HS-27A (cell line): Measurements from ENCODE around the gene SEC24C.
A peak's percentile ranks its signal among the peaks of the same experiment; 100 is the strongest.
"Not testable (repeated sequence)": the region's sequence is repeated elsewhere in the genome, so short reads cannot be mapped to it uniquely, and the experiment has no call there.

Experiments used
- DNase-seq: peaks from one replicate; pipeline ENCODE4 v3.0.0-alpha.2; 2012; ENCODE audit warnings: low read depth, missing footprints

The SEC24C gene, protein sequence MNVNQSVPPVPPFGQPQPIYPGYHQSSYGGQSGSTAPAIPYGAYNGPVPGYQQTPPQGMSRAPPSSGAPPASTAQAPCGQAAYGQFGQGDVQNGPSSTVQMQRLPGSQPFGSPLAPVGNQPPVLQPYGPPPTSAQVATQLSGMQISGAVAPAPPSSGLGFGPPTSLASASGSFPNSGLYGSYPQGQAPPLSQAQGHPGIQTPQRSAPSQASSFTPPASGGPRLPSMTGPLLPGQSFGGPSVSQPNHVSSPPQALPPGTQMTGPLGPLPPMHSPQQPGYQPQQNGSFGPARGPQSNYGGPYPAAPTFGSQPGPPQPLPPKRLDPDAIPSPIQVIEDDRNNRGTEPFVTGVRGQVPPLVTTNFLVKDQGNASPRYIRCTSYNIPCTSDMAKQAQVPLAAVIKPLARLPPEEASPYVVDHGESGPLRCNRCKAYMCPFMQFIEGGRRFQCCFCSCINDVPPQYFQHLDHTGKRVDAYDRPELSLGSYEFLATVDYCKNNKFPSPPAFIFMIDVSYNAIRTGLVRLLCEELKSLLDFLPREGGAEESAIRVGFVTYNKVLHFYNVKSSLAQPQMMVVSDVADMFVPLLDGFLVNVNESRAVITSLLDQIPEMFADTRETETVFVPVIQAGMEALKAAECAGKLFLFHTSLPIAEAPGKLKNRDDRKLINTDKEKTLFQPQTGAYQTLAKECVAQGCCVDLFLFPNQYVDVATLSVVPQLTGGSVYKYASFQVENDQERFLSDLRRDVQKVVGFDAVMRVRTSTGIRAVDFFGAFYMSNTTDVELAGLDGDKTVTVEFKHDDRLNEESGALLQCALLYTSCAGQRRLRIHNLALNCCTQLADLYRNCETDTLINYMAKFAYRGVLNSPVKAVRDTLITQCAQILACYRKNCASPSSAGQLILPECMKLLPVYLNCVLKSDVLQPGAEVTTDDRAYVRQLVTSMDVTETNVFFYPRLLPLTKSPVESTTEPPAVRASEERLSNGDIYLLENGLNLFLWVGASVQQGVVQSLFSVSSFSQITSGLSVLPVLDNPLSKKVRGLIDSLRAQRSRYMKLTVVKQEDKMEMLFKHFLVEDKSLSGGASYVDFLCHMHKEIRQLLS

DNA sequence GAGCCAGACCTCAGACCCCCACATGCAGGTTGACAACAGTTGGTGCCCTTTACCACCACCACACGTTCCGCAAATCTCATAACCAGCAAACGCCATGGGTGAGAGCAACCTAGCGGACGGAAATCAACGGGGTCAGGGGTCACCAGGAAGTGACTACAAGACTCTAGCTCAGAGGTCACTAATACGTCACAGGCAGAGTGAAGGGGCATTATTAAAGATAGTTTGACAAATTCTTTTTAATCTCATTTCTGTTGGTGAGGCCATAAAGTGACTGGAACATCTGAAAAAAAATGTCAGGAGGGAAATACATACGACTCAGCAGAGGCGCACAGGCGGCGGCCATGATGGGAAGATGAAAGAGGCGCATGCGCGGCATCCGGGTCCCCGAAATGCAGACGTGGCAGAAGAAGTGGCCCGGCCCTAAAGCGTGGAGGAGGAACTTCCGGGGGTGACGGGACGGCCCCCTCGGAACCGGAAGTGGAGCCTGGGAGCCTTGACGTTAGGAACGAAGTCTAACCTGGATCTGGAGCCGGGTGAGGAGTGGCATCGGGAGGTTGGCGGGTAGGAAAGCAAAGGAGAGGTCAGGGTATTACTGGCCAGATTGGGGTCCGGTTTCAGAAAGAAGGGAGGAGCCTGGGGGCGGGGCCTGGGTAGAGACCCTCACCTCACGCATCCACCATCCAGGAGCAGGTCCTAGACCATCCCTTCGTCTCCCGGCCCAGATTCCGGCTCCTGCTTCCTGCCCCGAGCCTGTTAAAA is at the start of gene SEC24C:
TSS of gene SEC24C (plus strand) at position 468 of the 759 bp plus-strand sequence. CDS start 2,461 bp downstream, outside the sequence.
- peak; percentile 76 for DNase-seq

DNA sequence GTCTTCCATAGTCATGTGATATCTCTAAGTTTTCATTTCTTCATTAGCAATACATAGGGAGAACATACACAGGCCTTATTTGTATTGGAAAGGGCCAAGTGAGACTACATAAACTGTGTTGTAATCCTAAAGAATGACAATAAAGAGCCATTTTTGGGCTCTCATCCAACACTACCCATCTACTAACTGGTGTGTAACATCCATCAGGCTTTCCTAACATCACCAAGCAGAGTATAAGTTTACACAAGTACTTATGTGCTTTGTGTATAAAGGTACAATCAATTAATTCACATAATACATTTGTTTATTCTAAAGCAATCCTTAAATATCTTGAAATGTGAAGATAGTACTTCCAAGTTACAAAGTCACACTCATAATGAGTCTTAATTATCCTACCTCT is 48.9 kb upstream of the SEC24C start:
- not testable (repeated sequence) for DNase-seq

DNA sequence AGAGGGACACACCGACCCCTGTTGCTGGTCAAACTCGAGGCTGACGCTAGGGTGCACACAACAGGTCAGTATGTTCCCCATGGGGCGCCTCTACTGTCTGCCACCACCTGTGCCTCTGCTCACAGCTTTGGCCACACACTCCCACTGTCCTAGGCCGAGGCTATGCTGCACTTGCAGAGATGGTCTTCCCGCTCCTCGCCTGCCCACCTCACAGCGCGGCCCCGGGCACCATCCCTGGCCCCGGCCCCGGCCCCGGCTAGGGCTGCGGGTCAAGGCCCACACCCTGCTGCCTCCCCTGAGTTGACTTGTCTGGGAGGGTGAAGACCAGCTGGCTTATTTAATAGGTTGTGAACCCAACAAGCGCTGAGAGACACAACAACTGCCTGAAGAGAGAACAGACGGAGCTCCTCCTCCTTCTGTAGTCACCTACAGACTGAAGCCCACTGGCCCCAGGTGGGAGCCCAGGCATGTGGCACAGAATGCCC is 46.5 kb upstream of the SEC24C start, which contains the start of gene AGAP5:
TSS of gene AGAP5 (minus strand) at position 435 of the 485 bp plus-strand sequence. CDS start at position 81, 354 bp downstream.
- DNase-seq: not testable (repeated sequence)

DNA sequence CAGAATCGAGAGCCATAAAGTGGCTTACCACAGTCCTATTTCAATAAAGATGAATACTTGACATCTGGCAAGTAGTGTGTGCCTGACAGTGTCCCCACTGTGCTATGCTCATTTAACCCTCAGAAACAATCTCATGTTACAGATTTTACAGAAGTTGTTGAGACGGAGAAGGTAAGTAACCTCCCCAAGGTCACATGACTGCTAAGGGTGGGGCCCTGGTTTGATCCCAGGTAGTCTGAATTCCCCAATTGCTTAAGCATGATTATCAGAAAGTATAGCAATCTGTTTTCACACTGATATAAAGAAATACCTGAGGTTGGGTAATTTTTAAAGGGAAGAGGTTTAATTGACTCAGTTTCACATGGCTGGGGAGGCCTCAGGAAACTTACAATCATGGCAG is 45.4 kb upstream of the SEC24C start:
- DNase-seq: not testable (repeated sequence)

DNA sequence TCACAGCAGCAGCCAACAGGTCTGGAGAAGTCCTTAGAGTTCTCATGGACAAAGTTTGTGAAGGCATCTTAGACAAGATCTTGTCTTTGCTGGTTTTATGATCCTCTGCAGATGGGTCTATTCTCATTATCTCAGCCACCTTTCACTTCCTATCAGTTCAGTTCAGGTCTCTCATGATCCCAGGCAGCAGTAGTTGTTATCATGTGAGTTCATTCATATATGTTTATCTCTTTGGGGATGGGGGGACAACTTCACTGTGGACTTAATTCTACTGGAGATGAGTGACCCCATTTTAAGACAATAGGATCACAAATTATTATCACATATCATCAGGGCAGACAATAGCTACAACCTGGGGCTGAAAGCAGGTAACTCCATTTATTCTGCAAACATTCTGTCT is 40.2 kb upstream of the SEC24C start:
- not testable (repeated sequence) for DNase-seq

DNA sequence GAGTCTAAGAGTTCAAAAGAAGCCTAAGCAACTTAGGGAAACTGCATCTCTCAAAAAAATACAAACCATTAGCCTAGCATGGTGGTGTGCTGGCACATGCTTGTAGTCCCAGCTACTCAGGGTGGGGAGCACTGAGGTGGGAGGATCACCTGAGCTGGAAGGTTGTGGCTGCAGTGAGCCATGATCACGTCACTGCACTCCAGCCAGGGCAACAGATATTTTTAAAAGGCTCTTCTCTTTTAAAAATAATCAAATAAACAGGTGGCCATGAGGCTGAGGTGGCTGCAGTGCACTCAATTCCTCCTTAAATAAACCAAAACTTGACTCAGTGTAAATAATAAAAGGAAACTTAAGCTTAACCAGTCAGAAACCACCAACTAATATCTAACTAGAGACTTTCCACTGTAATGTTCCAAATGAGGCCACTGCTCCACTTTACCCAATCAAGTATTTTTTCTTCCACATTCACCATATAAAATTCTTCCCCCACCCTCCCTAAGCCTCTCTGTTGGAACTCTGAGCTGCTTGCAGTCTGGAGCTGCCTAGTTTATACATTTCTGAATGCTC is 38.6 kb upstream of the SEC24C start:
- not testable (repeated sequence) for DNase-seq

DNA sequence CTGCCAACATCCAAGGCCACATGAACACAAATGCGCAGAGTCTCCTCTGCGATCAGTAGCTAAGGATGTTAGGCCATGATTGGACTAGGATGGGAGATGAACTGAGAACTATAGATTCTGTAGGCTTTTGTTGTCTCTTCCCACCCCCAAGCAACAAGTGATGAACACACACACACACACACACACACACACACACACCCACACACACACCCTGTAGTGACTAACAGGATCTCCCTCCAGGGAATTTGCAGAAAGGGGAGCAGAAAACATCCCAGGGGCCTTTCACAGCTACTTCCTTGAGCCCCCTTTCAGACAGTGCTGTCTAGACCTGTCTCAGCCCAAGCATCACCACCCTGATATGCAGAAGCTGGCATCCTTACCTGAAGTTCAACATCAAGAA is 37.7 kb upstream of the SEC24C start:
- not testable (repeated sequence) for DNase-seq

DNA sequence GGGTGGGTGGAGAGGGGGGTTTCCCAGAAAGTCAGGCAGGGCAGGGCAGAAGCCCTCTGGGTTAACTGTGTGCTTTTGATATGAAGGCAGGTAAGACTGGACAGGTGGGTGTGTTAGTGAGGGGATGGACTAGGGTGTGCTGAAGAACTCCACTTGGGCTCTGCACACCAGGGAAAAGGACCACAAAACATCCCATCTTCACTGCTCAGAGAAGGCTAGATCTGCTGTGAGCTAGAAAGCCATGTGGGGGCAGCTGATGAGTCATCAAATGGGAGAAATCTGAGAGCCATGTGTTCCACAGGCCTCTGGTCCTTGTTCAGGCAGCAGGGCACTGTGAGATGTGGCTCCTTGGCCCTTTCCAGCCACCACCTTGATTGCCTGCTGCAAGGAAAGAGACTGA is 36.5 kb upstream of the SEC24C start:
- DNase-seq: not testable (repeated sequence)

DNA sequence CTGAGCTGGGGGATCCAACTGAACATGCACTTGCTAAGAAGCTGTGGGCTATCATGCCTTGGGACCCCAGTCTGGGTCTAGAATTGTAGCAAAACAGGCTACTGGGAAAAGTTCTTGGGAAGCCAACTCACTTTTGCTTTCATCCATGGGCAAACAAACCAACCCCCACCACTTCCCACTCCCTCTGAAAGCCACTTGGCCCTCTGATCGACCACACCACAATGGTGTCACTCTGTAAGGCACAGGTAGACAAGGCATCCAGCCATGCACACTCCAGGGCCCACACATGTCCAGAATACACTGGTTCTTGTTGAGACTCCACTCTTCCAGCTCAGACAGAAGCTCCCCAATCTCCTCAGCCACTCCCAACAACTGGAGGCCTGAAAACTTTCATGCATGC is 36.0 kb upstream of the SEC24C start:
- not testable (repeated sequence) for DNase-seq

DNA sequence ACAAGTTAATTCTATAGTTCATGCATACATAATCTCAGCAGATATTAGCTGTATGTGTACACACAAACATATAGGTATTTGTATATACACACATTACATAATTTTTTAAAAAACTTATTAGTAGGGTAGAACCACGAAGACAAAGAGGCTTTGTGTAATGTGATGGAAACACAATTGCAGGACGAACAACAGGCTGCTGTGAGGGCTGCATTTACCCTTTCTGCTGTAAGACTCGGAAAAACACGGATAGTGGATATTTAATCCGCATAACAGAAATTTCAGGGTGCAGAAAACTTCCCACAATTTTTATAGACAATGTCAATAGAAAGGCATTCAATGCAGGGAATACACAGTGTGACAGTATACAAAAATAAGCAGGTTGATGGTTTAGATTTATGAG is 32.5 kb upstream of the SEC24C start:
- not testable (repeated sequence) for DNase-seq

DNA sequence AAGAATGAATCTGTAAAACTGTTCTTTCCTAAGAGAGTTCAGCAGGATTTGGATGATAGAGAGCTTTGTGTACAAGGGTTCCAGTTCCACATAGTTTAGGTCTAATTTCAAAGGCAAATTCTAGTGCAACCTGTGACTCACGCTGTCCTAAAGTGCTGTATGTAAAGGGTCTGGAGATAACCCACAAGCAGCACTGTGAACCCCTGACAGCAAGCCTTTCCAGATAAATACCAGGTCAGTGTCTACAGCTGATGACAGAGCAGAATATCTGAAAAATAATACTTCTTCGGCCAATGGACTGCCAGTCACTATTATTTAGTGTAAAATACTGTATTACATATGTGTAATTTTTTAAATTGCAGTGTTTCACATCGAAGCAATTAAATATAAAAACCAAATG is 30.3 kb upstream of the SEC24C start:
- DNase-seq: not testable (repeated sequence)

DNA sequence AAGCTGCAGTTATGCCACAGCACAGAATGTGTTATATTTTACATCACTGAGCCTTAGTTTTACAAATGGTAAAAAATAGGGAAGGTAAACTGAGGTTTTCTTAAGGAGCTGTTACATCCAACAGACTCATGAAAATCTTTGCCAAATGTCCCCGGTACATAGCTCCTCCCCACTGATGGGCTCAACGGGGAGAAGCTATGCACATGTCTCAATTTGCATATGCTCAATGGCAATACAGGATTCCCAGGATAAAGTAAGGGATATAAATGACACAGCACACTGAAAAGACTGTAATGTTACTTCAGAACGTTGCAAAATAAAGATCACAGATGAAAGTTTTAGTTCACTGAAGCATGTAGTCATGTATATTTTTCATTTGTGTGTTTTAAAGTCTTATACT is 29.7 kb upstream of the SEC24C start:
- DNase-seq: not testable (repeated sequence)

DNA sequence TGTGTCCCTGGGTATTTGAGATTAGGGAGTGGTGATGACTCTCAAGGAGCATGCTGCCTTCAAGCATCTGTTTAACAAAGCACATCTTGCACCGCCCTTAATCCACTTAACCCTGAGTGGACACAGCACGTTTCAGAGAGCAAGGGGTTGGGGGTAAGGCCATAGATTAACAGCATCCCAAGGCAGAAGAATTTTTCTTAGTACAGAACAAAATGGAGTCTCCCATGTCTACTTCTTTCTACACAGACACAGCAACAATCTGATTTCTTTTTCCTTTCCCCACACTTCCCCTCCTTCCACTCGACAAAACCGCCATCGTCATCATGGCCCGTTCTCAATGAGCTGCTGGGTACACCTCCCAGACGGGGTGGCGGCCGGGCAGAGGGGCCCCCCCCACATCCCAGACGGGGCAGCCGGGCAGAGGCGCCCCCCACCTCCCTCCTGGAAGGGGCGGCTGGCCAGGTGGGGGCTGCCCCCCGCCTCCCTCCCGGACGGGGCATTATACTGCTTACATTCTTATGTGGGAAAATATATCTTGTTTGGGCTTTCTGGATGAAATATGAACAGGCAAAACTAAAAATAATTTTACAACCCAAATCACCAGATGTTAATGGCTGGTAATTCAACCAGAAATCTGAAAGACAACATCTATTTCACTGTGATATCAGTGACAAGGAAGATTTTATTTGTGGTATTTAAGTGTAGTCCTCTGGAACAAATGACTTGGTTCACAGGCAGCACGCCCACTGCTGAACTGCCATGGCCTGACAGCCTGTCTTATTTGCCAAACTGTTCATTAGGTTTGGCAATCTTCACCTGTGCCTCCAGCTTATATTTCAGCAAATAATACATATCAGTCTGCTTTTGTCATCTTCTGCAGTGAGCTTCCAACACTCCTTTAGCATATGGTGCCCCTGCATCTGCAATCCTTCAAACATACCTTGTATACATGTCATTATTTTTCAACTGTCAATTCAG is 28.7 kb upstream of the SEC24C start:
- not testable (repeated sequence) for DNase-seq

DNA sequence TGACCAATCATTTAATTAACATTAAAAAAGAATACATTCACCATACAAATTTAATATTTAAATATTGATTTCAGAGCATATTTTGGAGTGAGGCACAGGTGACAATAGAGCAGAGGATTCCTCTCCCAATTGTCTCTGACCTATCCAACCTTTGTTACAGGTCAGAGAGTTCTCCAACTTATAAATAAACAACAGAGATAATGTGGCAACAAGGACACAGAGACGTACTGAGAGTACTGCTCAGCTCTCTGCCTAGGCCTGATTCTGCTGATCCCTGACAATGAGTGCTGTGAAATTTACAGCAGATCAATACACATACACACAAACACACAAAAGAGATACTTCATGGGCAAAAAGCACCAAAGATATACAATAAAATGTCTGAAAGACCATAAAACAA is 27.9 kb upstream of the SEC24C start:
- DNase-seq: no peak

DNA sequence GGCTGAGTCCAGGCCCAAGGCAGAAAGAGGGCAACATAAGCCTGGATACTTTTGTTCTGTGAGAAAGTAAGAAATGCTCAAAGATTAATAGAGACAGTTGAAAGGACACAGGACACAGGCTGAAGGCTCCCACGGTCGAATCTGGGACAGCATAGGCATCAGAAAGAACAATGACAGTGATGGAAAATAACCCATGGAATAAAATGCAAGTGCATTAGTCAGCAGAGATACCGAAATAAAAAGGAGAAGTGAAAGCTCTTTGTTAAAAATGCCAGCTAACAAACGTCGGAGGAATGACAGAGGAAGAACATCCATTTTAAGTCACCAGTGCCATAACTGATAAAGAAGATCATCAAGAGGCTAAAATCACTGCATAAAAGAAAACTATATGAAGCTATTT is 26.6 kb upstream of the SEC24C start:
- DNase-seq: no peak

DNA sequence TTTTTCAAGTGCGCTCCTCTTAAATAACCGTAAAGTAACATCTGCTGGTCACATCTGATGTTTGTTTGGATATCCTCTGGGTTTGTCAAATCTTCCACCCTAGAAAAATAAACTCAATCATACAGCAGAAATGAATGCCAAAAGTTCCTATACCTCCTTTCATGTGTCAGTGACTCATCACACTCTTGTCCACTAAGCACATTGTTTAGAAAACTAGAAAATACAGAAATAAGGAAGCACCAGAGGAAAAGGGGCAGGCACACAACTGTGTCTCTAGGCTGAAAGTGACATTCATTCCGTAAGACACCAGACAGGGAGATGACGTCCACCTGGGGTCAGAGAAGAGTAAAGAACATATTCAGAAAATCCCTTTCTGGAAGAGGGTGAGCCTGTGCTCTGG is 23.6 kb upstream of the SEC24C start:
- DNase-seq: not testable (repeated sequence)

DNA sequence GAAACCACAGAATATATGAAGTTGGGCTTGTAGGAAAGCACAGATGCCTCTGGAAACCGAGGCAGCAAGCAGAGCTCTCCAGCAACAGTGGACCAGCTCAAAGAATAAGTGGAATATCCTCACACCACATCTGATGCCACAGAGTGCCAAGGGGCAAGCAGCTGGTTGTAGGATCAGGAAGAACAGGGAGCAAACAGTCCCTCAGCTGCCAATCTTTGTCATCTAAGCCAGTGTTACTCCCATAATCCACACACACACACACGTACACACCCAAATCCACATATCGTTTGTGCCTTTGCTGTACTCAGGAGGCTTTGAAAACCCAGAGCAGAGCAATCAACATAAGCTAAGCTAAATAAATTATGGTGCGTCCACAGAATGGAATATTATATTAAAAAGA is 20.7 kb upstream of the SEC24C start:
- no peak for DNase-seq

DNA sequence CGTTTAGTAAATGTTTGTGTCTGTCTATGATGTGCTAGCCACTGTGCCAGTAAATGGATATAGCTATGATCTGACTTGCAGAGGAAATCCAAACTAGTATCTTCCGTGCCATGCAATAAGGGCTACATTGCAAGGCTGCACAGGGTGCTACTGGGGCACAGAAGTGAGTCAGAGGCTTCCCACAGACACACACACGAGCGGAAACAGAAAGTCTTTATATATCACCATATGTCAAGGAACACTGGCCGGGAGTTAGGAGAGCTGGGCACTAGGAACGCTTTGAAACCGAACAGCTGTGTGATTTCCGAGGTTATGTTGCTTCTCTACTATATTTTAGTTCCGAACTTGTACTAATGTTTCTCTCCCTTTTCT is 14.4 kb upstream of the SEC24C start:
- not testable (repeated sequence) for DNase-seq

DNA sequence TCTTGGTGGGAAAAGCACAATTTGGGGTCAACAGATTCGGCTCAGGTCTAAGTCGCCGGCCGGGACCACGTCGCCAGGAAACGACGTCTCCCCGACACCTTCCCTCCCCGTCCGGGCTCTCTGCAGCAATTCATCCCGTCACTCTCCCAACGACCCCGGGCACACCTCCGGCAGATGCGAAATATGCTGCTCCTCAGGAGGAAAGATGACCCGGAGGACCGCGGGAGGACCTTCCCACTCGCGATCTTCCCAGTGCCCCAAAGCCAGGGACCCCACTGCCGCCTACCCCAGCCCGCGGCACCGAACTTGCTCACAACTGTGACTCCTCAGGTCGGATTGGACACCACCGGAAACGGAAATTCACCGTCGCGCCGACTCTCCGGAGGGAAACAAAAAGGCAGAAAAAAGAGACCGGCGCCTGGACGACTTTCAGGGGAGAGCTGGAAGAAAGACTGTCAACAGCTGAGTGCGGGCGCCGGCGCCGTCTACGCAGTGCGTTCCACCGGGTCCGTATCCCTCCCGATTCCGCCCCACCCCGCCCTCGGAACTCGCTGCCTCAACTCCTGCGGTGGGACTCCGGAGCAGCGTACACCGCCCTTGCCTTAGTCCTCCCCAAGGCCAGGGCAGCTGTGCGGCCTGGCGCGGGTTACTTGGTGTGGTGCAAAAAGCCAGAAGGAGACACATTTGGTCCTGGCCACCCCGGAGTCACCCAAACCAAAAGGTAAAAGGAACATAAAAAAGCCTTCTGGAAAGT is 13.8 kb upstream of the SEC24C start:
- peak; percentile 64 for DNase-seq
